22Rv1 (cell line): ENCODE measurements around the gene FXYD6.

ENCODE experiments used
- H3K27ac ChIP-seq: fragments of 450-650 bp; 2 replicates; pipeline ENCODE4 v1.5.1; 2017
- CTCF ChIP-seq: fragments of 450-650 bp; IDR thresholded peaks from 2 replicates; pipeline ENCODE4 v1.5.1; 2017; ENCODE audit warnings: mild to moderate bottlenecking
- ZFX ChIP-seq: fragments of 450-650 bp; IDR thresholded peaks from 2 replicates; pipeline ENCODE4 v1.6.1; 2017; ENCODE audit warnings: antibody characterized with exemption, borderline replicate concordance

FXYD6 gene

GRCh38 chr11:117836077-117836960, 40.1 kb downstream of the FXYD6 start:
- no peak overlapping the region for H3K27ac ChIP-seq
- TF ChIP-seq CTCF, result no peak
- no peak for TF ChIP-seq ZFX

GRCh38 chr11:117835576-117835975, 40.9 kb downstream of the FXYD6 start:
- TF ChIP-seq ZFX (no peak), CTCF (no peak)
- H3K27ac ChIP-seq, result no peak overlapping the region

GRCh38 chr11:117834838-117835443, 41.5 kb downstream of the FXYD6 start:
- no peak overlapping the region for H3K27ac ChIP-seq
- TF ChIP-seq ZFX, result no peak
- no peak for TF ChIP-seq CTCF

- TF ChIP-seq CTCF (no peak), ZFX (no peak)
- no peak overlapping the region for H3K27ac ChIP-seq
Measured at GRCh38 chr11:117834068-117834810, 42.2 kb downstream of the FXYD6 start.

GRCh38 chr11:117833401-117833891, 43.0 kb downstream of the FXYD6 start:
- no peak overlapping the region for H3K27ac ChIP-seq
- TF ChIP-seq CTCF (no peak), ZFX (no peak)

GRCh38 chr11:117832511-117832910, 43.9 kb downstream of the FXYD6 start:
- H3K27ac ChIP-seq, result no peak overlapping the region
- TF ChIP-seq ZFX, result no peak
- no peak for TF ChIP-seq CTCF
